HG03064 (cell line): Measurements from ENCODE around the gene LONRF3.
"Not testable (repeated sequence)": the region's sequence is repeated elsewhere in the genome, so short reads cannot be mapped to it uniquely, and the experiment has no call there.

Source experiments
- ATAC-seq: cut with Tn5 transposase; IDR thresholded peaks from one replicate; pipeline ENCODE4 v1.9.1; 2021; ENCODE audit warnings: low read depth; ENCODE audit not compliant: unreplicated experiment

The LONRF3 gene

GRCh38 chrX:119029656-119030055 lies 55.2 kb downstream of the LONRF3 start:
- ATAC-seq, result not testable (repeated sequence)

DNA sequence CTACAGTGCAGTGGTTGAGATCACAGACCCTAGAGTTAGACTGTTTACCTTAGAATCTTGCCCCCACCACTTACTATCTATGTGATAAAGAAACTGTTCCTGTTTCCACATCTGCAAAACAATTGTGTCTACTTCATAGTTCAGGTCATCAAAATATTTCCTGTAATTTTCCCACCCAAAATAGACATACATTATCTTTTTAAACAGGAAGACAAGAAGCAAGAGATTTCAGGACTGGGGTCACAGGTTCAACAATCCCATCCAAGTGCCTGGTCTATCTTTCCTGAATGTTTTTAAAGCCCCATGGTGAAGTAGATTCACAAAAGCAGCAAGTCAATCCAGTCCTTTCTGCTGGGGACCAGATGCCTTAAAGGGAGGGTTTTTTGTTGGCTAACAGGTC lies 56.6 kb downstream of the LONRF3 start:
- ATAC-seq, result no peak

- no peak for ATAC-seq
Observed at GRCh38 chrX:119036107-119037029, 62.0 kb downstream of the LONRF3 start.

- no peak for ATAC-seq
Observed at GRCh38 chrX:119040432-119040831, 66.0 kb downstream of the LONRF3 start.

- no peak for ATAC-seq
Observed at GRCh38 chrX:119041175-119041574, 66.8 kb downstream of the LONRF3 start.

- ATAC-seq, result no peak
Observed at GRCh38 chrX:119042040-119042439, 67.6 kb downstream of the LONRF3 start.

DNA sequence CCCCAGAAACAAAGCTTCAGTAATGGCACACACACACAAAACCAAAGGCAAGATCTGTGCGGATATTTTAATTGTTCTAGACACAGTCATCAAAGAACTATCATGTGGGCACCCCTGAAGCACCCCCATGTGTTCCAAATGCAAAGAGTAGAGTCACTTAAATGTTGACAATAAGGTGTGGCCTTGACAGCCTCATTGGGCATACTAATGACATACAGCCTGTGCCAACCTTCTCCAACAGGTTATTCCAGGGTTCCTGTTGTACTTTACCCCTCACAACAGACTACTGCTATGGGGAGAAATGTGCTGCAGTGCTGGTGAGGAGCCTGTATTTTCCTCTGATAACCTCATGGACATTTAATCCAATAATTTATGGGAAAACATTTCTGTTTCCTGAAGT lies 68.6 kb downstream of the LONRF3 start:
- no peak for ATAC-seq

- no peak for ATAC-seq
Observed at GRCh38 chrX:119045884-119046283, 71.5 kb downstream of the LONRF3 start.

- no peak for ATAC-seq
Observed at GRCh38 chrX:119055687-119056086, 81.3 kb downstream of the LONRF3 start.

DNA sequence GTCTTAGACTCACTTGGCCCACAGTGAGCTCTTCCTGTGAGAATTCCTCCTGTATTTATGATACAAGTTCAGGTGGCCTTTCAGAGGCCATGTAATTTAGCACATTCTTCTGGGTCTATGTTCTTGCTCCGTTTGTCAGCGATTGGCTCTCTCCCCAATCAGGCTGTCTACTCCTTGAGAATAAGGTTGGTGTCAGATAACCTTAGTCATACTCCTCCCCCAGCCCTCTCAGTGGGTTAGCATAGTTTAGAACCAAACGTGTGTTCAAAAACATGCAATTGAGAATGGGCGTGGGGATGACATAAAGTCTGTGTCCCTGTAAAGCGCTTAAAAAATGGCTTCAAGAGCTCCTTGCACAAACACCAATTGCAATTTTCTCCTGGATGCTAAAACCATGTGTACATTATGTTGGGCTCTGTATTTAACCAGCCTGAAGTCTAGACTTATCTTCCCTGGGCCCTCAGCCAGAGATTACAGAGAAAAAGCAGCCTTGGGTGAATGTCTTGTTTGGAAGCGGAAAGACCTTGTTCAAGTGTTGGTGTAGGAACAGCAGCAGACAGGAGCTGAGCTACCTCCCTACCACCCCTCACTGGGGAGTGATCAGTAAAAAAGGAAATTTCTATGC lies 88.4 kb downstream of the LONRF3 start:
- no peak for ATAC-seq

GRCh38 chrX:119063428-119063827 lies 89.0 kb downstream of the LONRF3 start:
- ATAC-seq, result no peak

- ATAC-seq, result no peak
Observed at GRCh38 chrX:119067023-119067739, 92.8 kb downstream of the LONRF3 start.
